ENCODE measurements around the gene TSSK6.
A peak's percentile ranks its signal among the peaks of the same experiment; 100 is the strongest.

Gene TSSK6

GRCh38 chr19:19529783-19530422, 14.6 kb upstream of the TSSK6 start:
- no peak for DNase-seq

DNA sequence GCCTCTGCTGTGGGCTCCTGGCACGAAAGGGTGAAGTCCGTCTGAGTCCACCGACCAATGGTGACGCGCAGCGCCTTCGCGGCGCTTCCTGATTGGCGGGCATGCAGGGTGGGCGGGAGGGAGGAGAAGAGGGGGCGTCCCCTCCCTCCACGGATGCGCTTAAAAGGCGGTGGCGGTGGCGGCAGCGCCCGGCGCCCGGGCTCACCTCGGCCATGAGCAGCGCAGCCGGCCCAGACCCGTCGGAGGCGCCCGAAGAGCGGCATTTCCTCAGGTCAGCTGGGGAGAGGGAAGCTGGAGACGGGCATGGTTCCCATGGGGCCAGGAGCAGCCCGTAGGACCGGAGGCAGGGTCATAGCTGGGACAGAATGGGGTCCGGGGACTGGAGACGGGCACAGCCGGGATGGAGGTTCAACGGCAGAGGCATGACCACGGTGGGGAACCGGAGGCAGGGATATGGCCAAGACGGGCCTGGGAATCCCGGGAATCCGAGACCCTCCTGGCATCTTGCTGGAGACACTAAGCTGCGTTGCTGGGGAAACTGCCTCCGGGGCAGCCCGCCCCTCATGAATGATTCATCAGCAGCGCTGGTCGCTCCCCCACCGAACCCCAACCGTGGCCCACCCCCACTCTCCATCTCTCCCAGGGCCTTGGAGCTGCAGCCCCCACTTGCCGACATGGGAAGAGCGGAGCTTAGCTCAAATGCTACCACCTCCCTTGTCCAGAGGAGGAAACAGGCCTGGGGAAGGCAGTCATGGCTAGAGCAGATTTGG, 13.6 kb upstream of the TSSK6 start, which contains the start of gene YJEFN3:
Gene YJEFN3, plus strand, starts transcription at position 191 of the 770 bp plus-strand sequence. Its CDS starts 22 bp downstream, at position 213.
- no peak for DNase-seq

GRCh38 chr19:19527674-19528625, 12.6 kb upstream of the TSSK6 start:
- DNase-seq: no peak

GRCh38 chr19:19527371-19527656, 12.0 kb upstream of the TSSK6 start:
- DNase-seq: no peak

DNA sequence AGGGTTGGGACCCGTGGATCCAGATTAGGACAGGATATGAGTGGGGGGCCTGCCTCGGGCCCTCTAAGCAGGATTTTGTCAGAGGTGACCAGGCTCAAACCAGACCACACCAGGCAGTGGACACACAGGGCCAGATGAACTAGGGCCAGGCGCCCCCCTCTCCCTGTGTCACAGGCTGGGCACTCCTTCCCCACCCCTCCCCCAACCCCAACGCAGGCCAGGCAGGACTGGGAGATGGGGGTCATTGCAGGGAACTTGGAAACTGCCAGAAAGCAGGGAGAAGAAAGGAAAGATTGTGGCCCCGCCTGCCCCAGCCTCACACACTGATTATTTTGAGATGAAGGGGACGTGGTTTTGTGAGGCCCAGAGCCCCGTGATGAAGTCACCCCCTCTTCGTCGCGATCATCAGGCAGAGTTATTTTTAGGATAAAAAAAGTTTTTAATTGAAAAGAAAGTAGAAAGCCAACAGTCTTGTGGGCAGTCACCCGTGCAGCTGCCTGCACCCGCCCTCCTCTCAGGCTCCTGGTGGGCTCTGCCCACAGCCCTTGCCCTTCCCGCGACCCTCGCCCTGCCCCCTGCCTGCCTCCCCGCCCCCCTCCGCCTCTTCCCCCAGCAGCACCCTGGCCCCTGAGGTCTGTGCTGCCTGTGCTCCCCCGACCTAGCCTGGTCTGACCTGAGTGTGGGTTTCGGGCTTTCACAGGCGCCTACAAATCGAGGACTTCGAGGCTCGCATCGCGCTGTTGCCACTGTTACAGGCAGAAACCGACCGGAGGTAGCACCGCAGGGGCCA, 11.4 kb upstream of the TSSK6 start:
- DNase-seq: no peak

- DNase-seq: no peak
These were observed 10.4 kb upstream of the TSSK6 start for GRCh38 chr19:19525611-19526380.

- DNase-seq: no peak
These were observed 8.7 kb upstream of the TSSK6 start for GRCh38 chr19:19524053-19524452.

DNA sequence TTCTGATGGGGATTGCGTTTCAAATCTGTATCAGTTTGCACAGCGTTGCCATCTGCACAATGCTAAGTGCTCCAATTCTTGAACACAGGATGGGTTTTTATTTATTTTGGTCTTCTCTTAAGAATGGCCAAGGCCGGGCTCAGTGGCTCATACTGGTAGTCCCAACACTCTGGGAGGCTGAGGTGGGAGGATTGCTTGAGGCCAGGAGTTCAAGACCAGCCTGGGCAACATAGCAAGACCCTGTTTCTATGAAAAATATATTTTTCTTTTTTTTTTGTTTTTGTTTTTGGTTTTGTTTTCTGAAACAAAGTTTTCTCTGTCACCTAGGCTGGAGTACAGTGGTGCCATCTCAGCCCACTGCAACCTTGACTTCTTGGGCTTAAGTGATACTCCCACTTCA, 7.8 kb upstream of the TSSK6 start:
- DNase-seq: no peak

- no peak for DNase-seq
These were observed 5.6 kb upstream of the TSSK6 start for GRCh38 chr19:19520989-19521388.

DNA sequence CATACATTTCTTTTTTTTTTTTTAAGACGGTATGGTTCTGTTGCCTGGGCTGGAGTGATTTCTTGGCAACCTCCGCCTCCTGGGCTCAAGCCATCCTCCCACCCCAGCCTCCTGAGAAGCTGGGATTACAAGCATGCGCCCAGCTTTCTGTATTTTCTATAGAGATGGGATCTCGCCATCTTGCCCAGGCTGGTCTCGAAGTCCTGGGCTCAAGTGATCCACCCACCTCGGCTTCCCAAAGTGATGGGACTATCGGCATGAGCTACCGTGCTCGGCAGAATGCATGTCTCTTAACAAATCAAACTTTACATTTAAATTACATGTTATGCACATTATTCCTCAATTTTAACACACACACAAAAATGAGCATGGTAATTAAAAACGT, 1.9 kb upstream of the TSSK6 start:
- DNase-seq: no peak

GRCh38 chr19:19515642-19516519, 533 bp upstream of the TSSK6 start, which contains the start of gene NDUFA13:
TSS of gene NDUFA13 (plus strand) at chr19:19516225. CDS start at chr19:19516239, 14 bp downstream.
- DNase-seq: peak; percentile 42

GRCh38 chr19:19514215-19514657, 1.1 kb downstream of the TSSK6 start:
- no peak for DNase-seq

DNA sequence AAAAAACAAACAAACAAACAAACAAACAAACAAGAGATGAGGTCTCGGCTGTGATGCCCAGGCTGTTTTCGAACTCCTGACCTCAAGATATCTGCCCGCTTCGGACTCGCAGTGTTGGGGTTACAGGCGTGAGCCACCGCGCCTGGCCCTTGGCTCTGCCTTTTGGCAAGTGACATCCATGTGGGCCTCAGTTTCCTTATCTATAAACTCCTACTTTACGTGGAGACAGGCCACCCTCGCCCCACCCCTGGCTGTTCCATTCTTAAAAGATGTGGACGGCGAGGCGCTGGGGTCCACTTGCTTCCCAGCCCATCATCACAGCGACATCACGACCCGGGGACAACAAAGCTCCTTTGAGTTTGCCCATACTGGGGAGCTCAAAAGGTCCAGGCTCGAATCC, 1.7 kb downstream of the TSSK6 start:
- DNase-seq: no peak

DNA sequence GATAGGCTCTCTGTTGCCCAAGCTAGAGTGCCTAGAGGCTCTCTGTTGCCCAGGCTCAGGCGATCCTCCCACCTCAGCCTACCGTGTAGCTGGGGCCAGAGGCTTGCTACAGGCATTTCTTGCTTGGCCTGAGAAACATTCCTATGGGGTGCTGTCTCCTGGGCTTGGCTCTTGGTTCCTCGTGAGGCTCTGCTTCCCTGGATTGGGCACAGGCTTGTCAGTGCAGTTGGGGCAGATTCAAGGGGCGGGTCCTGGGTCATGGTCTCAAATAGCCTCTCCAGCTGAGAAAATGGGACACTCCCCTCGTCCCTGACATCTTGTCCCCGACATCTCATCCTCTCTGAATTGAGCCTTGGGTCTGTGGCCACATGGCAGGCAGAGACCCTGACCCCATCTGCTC, 4.9 kb downstream of the TSSK6 start:
- no peak for DNase-seq

GRCh38 chr19:19508217-19508616, 7.1 kb downstream of the TSSK6 start:
- no peak for DNase-seq

DNA sequence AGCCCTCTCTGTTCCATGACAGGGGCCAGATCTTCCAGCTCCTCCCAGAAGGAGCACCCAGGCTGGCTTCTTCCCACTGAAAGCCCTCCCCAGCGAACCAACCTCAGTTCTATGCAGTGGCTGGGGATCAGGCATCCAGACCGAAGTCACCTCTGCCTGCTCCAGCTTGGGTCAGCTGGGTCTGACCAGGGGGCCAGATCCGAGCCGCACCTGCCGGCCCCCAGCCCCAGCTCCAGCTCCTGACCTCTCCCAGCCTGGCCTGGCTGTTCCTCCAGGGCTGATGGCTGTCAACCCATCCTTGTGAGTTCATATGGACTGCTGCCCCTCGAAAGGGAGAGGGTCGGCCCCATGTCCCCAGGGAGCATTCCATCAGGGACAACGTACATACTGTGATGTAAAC, 8.0 kb downstream of the TSSK6 start:
- no peak for DNase-seq

DNA sequence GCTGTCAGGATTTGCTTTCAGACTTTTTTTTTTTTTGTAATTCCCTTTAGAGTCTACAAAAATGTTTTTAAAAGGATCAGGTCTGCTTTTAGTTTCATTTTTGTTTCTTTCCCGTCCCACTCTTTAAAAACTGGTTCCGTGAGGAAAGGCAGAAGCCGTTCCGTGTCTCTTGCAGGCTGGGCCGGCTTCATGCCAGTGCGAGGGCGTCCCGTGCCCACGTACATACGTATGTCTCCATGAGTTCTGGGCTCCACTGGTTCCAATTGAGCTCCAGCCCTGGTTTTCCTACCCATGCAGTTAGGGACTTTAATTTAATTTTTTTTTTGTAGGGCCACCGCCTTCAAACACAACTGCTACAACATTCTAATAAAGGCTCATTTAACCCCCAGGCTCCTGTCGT, 8.8 kb downstream of the TSSK6 start:
- no peak for DNase-seq

DNA sequence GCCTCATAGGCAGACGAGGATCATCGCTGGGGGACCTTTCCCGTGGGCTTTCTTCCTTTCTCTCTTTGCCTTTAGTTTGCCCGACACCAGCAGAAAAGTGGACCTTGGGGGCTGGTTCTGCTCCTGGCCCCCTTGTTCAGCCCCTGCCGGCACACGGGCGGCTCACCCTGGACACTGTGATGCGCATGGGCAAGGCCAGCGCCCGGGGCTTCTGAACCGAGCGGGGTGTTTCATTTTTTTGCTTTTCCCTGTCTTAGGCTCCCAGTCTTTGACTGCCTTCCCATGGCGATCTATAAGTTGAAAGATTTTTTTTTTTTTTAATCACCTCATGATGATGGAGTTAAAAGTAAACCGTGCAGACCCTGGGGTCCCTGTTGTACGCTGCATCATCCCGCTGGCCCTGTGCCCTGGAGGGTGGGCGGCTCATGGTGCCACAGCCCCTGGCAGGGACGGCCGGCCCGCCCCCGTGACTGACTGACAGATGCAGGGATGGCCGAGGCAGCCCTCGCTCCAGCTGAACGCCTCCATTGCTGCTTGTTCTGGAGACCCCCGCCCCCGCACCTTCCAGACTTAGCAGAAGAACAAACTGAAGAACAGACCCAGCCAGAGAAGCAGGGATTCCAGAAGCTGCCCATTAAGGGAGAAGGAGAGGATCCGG, 9.6 kb downstream of the TSSK6 start:
- DNase-seq: no peak

DNA sequence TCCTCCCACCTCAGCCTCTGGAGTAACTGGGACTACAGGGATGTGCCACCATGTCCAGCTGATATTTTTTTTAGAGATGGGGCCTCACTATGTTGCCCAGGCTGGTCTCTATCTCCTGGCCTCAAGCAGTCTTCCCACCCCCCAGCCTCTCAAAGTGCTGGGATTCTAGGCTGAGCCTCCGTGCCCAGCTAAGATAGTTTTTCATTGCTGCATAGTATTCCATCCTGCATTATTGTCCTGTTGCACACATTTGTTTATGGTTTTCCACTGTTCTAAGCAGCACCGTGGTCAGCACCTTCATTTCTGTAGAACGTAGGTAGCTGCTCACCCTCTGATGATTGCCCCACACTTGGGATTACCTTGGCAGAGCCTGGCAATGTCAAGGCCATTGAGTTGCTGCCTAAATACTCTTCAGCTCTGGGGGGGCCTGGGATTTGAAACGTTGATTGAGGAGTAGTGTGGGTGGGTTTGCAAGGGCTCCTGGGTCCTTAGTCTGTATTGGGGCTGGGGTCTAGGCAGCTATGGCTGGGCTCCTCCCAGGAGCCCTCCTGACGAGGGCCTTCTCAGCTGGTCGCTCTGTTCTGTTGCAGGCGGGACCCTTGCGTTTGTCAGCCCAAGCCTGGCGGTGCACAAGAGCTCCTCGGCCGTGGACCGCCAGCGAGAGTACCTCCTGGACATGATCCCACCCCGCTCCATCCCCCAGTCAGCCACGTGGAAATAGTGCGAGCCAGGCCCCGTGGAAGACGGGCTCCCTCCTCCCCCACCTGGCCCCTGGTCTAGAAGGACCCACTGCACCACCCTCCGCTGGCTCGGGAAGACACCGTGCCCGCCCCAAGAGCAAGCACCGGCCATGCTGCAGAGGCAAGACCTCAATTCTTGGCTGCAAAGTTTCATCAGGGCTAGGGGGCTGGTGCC, 10.3 kb downstream of the TSSK6 start:
- no peak for DNase-seq
